Measurements from ENCODE around the gene STX1B.

- no peak for TF ChIP-seq ZBTB33 (IDR thresholded peaks at IDR 0.05)
- peak in 1 of 2 donors; percentile 48 for TF ChIP-seq RAD21 (IDR thresholded peaks at IDR 0.05)
- TF ChIP-seq GABPA (IDR thresholded peaks at IDR 0.05 in 1 of 2, conservative IDR thresholded peaks at IDR 0.05 in 1 of 2): peak in 1 of 2 donors; percentile 50
These were observed 14.0 kb downstream of the STX1B start for GRCh38 chr16:30996324-30996984.
